Testis (tissue), 3 donors: ENCODE results near the gene ARHGDIA. TPM values are rescaled to one million over a fixed set of nuclear protein-coding genes. Genes with fewer than 3 reads are reported as not detected.

Experiments used
- DNase-seq: peaks from one replicate; pipeline ENCODE4 v3.0.0-alpha.2; 2019
- H3K27ac ChIP-seq, 2 donors: fragments of 200-600 bp; sonication (generic); one replicate each; pipeline ENCODE4 v1.5.1; 2019
- H3K27me3 ChIP-seq: fragments of 200-600 bp; sonication (generic); one replicate; pipeline ENCODE4 v1.5.1; 2019
- H3K36me3 ChIP-seq: fragments of 200-600 bp; sonication (generic); one replicate; pipeline ENCODE4 v1.5.1; 2017; ENCODE audit warnings: low read depth; ENCODE audit errors: missing control alignments
- H3K4me1 ChIP-seq: fragments of 200-600 bp; sonication (generic); one replicate; pipeline ENCODE4 v1.5.1; 2019
- H3K4me3 ChIP-seq, 2 donors: fragments of 200-600 bp; sonication (generic); one replicate each; pipeline ENCODE4 v1.5.1; 2017 to 2019
- H3K9me3 ChIP-seq: fragments of 200-600 bp; sonication (generic); one replicate; pipeline ENCODE4 v1.5.1; 2017
- CTCF ChIP-seq, 3 experiments: fragments of 450-650 bp in 2 of 3; fragments of 200-600 bp in 1 of 3; sonication (generic) in 1 of 3; IDR thresholded peaks; one replicate each; pipeline ENCODE4 v1.5.1; 2016 to 2019; ENCODE audit warnings: antibody characterized with exemption in 3 of 3, mild to moderate bottlenecking in 2 of 3, moderate library complexity in 1 of 3
- POLR2A ChIP-seq: fragments of 450-650 bp; IDR thresholded peaks from one replicate; pipeline ENCODE4 v1.6.1; 2017; ENCODE audit warnings: antibody characterized with exemption, mild to moderate bottlenecking, moderate library complexity
- WGBS, 2 donors: methylation state at CpG; one replicate each; pipeline ENCODE4 v1.1.5; 2018; 5-methylcytosine and 5-hydroxymethylcytosine counted together
- intact Hi-C: fragments of 100-400 bp; cut with DNase I; formaldehyde crosslinking; loops from one replicate; pipeline ENCODE4 v1.15.1; 2023; ENCODE audit warnings: low total_unique reads
- polyA plus RNA-seq: library from polyadenylated mRNA; stranded (reverse); fragments of 350-450 nt; fragmentation: Illumina TruSeq; extraction: RNeasy Lipid Tissue Mini Kit (QIAGEN cat#74804); gene quantifications from one replicate; pipeline ENCODE4 v1.2.3, GENCODE V29; 2014; ENCODE audit warnings: low read depth, low replicate concordance; ENCODE audit not compliant: insufficient read depth
- total RNA-seq, 2 donors: library from RNA; depleted of rRNA; stranded (reverse); fragments of >200 nt; gene quantifications; one replicate each; pipeline ENCODE4 v1.2.3, GENCODE V29; 2016

The ARHGDIA gene
- total and polyA plus RNA-seq, 3 donors from 2014 or later: 135 to 201 (median 161) TPM

- WGBS, 2 donors: 0% methylated on average over 13 to 41 of the region's 74 CpGs
Measured at GRCh38 chr17:81860756-81861568, 10.2 kb downstream of the ARHGDIA start.

DNA sequence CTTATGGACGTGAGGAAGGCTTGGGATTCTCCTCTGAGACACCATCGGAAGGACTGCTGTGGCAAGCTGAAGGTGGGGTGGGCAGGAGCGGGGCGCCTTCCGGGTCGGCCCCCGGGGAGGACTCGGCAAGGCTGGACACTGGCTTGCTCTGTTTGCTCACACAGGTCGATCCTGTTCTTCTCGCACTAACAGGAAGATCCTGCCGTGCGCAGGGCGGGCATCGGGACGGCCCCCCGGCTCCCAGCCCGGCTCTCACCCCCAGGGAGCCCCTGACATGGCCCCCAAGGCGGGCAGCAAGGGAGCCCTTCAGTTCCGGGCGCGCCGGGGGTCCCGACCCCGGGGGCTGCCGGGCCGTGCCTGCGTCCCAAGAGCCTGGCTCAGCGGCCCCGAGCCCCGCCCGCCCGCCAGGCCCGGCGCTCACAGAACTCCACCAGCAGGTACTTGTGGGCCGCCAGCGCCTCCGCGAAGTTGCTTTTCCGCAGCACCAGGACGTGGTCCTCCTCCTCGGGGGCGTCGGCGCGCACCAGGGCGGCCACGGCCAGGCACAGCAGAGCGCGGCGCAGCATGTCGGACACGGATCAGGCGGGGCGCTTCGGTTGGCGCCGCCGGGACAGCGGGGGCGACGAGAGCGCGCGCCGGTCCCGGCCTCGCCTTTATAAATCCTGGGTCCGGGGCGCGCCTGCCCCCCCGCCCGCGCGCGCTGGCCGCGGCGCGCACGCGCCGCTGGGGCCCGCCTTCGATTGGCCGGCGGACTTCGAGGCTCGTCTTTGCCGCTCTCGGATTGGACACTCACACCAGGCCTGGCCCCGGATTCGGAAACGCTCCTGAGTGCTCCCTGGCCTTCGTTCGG, 11.0 kb downstream of the ARHGDIA start, which contains the start of gene P4HB:
Gene P4HB, minus strand, starts transcription at position 630 of the 850 bp plus-strand sequence. Its CDS starts 64 bp downstream, at position 566.
- intact Hi-C loops: no loop called here
- Histone ChIP-seq H3K36me3 (no peaks in the 10 kb centered on the region), H3K9me3 (no peaks in the 10 kb centered on the region), H3K4me1 (peaks cover 24% of the 10 kb centered on the region), H3K27ac (peak within 1 kb of the TSS; percentile 91 to 94), H3K27me3 (no peaks in the 10 kb centered on the region), H3K4me3 (peak within 1 kb of the TSS; percentile 92 to 98)
- no peak for DNase-seq
- WGBS, 2 donors: 0 to 1% methylated on average over 2 to 91 of the region's 95 CpGs
- TF ChIP-seq POLR2A: peak; percentile 36
- TF ChIP-seq CTCF (IDR thresholded peaks at IDR 0.05): peak in 1 of 3 experiments; percentile 42

More at GRCh38 chr17:81860756-81861568, 10.2 kb downstream of the ARHGDIA start:
- H3K27me3 ChIP-seq: no peaks in the 10 kb centered on the region
- no peaks in the 10 kb centered on the region for H3K36me3 ChIP-seq
- H3K9me3 ChIP-seq: no peaks in the 10 kb centered on the region
- TF ChIP-seq POLR2A (peak; percentile 96), CTCF (IDR thresholded peaks at IDR 0.05) (peak in 2 of 3 experiments; percentile 5 to 39)
- peak overlapping the region; percentile 74 to 87 for H3K4me3 ChIP-seq
- H3K27ac ChIP-seq: peak overlapping the region; percentile 91 to 94
- H3K4me1 ChIP-seq: peaks cover 27% of the 10 kb centered on the region
- DNase-seq: peak; percentile 99
- intact Hi-C loops: no loop called here

DNA sequence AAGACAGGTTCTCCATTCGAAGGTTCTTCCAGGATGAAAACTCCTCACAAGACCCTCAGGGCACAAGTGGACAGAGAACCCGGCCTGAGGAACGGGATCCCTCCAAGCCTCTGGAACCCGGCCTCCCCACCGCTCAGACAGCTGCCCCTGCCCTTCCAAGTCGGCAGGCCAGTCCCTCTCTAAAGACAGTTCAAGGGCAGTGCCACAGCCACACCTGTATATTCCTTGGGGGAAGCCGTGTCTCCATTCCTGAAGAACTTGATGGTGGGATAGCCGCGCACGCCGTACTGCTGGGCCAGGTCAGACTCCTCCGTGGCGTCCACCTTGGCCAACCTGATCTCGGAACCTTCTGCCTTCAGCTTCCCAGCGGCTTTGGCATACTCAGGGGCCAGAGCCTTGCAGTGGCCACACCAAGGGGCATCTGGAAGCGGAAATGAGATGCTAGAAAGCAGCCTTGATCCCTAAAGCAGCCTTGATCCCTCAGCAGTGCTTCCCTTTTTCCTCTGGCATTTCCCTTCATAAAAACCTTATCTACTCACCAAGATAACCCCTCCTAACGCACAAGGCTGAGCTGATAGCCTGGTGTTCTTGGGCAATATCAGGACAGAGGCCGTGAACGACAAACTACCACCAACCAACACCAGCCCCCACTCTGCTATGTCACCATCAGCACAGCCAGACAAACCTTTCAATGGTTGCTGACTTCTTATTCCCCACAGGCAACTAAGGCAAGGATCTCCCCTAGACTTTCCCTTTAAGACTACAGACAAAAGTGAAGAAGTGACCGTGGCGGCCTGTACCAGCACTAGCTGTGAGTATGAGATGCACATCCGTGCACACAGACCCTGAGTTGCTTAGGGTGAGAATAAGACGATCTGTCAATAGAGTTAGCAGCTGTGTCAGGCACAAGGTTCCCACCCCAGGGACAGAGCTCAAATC, 11.9 kb downstream of the ARHGDIA start:
- peaks cover 24% of the 10 kb centered on the region for H3K4me1 ChIP-seq
- DNase-seq: no peak
- H3K27ac ChIP-seq: peak overlapping the region; percentile 71 to 91
- no peak for TF ChIP-seq POLR2A
- TF ChIP-seq CTCF (IDR thresholded peaks at IDR 0.05): no peak
- H3K9me3 ChIP-seq: no peaks in the 10 kb centered on the region
- H3K4me3 ChIP-seq: peak overlapping the region; percentile 92 to 98
- H3K36me3 ChIP-seq: no peaks in the 10 kb centered on the region
- H3K27me3 ChIP-seq: no peaks in the 10 kb centered on the region
- intact Hi-C loops: no loop called here
- 51 to 53% methylated on average over 23 of the region's 23 CpGs for WGBS, 2 donors

- intact Hi-C loops: no loop called here
- Histone ChIP-seq H3K4me3 (no peak overlapping the region), H3K27me3 (no peaks in the 10 kb centered on the region), H3K9me3 (no peaks in the 10 kb centered on the region), H3K36me3 (no peaks in the 10 kb centered on the region), H3K4me1 (peaks cover 24% of the 10 kb centered on the region), H3K27ac (no peak overlapping the region)
- no peak for DNase-seq
- TF ChIP-seq CTCF (IDR thresholded peaks at IDR 0.05) (no peak), POLR2A (no peak)
- WGBS, 2 donors: 82 to 89% methylated on average over 25 to 30 of the region's 30 CpGs
Measured at GRCh38 chr17:81858170-81858966, 12.8 kb downstream of the ARHGDIA start.
